ENCODE measurements around the gene COL2A1.
A peak's percentile ranks its signal among the peaks of the same experiment; 100 is the strongest.

The COL2A1 gene

DNA sequence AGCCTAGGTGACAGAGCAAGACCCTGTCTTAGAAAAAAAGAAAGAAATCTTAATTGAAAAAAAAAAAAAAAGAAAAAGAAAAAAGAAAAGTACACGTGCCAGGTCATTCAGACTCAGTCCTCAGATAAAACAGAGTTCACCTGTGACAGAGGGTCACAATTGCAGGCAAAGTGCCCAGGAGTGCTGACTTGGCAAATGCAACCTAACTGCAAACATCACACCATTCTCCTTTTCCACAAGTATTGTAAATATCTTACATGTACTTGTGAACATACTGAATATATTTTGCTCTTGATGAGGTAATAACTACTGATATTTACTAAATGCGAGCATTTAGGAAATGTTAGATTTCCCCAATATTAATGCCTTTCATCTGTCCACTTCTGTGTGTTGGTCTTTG is 9.0 kb upstream of the COL2A1 start:
- no peak for DNase-seq (ENCODE audit: low read depth, low spot score)

DNA sequence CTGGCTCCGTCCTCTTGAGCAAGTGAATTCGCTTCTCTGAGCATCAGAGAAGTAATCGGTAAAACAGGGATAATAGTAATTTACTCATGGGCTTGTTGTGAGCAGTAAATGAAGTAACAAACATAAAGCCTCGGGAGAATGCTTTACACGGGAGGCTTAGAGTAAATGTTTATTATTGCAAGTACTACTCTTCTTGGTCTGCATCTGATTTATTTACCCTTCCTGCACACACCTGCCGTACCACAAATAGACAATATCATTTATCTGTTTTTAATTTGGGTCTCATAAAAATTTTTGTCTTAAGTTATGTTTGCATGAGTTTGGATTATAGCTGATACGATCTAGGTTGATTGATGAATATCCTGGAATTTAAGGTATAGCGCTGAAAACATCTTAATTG is 7.8 kb upstream of the COL2A1 start:
- DNase-seq (ENCODE audit: low read depth, low spot score) = no peak

DNA sequence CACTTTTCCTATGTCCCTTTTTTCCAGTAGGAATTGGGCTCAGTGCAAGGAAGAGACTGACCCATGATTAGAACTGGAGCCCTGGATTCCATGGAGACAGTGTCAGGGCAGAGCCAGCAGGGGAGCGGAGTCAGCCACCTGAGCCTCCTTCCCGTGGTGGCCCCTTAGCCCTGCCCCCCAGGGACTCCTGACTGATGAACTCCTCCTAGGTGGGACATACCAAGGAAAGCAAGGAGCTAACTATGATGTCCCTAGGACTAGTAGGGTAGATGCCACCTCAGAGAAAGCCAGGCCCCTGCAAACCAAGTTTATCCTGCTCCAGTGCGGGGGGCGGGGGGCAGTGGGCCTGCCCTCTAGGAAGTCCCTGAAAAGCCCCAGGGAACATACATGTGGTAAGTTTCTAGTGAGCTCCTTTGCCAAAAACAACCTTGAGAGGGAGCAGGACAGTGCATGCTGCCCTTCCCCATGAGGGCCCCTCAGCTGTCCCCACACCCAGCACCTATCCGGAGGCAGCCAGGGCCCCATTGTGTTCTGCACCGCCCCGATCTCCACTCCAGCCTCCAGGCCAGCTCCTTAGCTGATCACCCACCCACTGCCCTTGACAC is 6.2 kb upstream of the COL2A1 start:
- DNase-seq (ENCODE audit: low read depth, low spot score) = no peak

DNA sequence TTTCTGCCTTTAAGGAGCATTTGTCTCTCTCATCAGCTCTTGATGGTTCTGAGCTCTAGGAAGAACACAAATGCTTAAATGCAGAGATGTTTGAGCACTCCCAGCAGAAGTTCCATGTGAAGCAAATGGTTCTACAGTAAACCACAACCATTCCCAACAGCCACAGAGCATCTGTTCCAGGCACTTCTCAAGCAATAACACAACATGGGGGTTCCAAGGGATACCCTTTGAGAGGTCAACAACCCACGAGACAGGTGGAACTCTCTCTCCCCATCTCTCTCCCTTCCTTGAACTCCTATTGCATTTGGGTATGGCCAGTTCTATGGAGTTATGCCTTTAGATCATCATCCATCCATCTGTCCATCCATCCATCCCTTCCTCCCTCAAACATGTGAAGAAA is 5.2 kb upstream of the COL2A1 start:
- no peak for DNase-seq (ENCODE audit: low read depth, low spot score)

DNA sequence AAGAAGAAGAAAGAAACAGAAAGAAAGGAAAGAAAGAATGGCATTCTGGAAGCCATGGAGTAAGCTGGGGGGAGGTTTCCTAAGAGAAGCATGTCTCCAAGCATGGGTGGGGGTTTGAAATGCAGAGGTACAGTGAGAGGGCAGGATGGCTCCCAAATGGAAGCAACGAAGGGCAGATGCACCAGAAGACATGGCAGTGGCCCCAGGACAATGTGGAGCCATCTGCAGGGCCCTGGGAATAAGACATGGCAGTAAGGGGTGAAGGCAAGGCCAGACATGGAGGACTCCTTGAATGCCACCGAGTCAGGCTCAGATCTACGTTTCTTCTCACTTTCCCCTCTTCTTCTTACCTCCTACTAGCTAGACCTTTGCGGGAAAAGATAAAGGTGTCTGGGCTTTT is 4.7 kb upstream of the COL2A1 start:
- DNase-seq (ENCODE audit: low read depth, low spot score) = no peak

DNA sequence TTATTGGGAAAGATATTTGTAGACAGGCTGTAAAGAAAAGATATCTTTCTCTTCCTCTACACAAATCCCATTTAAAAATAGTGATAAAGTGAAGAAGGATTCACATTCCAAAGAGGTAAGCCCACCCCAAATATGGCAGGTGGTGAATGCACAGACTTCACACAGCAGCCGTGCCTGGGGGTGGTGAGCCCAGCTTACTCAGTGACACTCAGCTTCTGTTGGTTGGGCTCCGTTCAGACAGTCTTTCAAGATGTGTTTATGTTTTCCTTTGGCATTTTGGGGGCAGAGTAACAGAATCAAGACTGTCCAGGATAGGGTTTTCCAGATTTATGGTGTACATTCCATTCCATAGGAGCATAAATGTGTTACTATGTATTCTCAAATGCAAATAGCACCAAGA is 4.1 kb upstream of the COL2A1 start:
- DNase-seq (ENCODE audit: low read depth, low spot score) = no peak

DNA sequence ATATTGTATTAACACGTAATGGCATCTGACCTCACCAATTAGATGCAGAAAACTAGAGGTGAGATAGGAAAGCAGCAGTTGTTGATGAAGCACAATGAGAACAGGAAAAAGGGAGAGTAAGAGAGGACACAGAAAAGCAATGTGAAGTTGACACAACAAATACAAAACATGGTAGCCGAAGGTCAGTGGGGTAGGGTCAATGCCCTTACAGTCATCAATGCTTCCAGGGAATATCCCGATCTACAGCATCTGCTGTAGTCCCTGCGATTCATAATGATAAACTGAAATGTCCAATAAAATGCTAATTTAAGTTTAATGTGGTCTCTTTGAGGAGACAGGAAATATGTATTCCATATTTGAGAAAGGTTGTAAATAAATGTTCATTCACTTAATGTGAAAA is 2.9 kb upstream of the COL2A1 start:
- DNase-seq (ENCODE audit: low read depth, low spot score) = no peak

DNA sequence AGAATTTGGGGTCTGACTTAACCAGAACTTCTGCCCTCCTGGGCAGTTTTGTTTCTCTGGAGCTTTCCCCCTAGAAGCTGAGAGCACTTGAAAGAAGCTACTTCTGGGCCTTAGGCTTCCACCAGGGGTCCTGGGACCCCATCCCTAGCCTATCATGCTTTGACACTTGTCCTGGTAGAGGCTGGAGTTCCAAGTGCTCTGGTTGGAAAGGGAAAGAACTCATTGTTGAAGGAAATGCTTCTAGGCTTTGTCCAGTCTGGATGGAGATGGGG is 1.4 kb upstream of the COL2A1 start:
- no peak for DNase-seq (ENCODE audit: low read depth, low spot score)

DNA sequence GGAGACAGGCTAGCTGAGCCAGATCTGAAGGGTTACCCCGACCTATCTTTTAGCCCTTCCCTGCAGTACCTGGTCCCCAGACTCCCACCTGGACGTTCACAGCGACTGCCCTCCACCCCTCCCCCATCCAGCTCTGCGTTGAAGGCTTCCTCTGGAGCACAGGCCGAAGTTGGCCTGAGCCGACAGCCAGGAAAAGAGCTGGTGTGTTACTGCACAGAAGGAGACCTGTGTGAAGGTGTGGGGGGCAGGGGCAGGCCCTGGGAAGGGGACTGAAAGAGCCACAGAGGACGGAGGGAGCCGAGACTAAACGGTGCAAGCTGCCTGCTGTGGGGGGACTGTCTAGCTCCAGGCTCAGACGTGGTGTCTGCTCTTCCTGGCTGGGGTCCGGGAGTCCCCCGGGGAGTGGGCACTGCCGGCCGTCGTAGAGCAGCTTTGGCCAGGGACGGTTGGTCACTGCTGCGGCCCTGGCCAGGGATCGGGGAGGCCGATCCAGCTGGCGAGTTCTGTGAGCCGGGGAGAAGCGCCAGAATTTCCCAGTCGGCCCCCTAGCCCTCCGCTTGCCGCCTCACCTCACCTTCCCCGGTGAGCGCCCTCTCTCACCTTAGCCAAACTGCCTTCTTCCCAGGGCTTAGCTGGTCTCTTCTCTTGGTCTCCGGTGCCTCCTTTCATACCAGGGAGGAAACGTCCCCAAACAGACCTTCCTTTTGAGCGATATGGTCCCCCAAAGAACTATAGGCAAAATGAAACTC is 899 bp upstream of the COL2A1 start:
- no peak for DNase-seq (ENCODE audit: low read depth, low spot score)

DNA sequence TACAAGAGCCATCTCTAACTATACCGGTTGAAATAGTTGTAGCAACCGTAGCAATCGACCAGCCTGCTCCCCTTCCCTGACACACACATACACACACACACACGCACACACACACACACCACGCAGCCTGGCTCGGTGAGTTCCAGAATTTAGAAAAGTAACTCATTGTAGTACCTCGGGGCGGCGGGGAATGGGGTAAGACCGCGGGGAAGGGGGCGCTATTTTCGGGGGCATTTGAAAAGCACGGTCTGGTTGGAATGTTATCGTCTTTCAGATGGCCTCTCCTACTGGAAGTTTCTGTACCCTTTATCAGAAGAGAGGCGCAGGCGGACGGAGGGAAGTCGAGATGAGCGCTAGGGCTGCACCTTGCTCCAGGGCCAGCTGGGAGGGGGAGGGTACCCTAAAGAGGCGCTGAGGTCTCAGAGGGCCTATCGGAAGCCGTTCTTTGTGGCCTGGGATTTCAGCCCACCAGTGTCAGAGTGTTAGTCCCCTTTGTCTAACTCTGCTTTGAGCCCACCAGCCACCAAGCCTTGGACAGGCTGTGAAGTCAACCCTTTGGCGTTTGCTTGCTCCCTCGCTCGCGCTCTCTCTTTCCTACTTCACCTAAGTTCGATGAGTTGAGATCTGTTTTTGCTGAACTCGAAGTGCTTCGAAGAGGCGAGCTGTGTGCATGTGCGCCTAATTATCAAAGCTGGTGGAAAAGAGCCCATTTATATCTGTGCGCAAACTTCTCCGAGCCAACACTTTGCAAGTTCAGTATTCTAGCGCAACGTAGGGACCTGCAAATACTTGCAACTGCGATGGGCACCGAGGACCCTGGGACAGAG is 837 bp downstream of the COL2A1 start:
- no peak for DNase-seq (ENCODE audit: low read depth, low spot score)

DNA sequence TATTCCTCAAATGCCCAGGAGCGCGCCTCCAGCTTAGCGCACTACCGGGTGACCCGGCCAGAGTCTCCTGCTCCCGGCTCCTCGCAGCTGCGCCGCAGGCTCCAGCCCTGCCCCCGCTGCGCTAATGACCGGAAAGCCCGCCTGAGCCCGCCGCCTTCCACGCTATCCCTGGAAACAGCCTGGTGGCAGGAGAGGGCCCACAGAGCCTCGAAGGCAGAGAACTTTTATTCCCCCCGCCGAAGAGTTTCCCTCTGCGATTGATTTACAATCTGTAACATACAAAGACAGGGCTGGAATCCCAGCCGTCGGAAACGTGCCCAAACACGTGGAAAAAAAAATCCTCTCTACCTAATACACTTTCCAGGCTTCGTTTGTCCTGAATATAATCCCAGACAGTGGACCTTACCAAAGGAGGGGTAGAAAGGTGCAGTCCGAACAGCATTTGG is 1.5 kb downstream of the COL2A1 start:
- no peak for DNase-seq (ENCODE audit: low read depth, low spot score)

DNA sequence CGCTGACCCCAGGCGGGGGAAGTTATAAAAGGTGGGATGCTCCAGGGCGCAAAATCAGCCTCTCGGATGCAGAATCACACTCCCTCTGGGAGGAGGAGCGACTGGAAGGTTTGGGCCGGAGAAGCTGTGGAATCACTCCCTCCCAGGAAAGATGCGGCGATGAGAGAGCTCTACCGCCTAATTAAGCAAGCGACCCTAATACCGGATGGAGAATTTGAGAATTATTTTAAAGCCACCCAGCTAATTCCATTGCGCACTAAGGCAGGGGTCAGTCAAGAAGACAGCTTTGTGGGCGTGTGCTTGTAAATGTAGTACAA is 1.9 kb downstream of the COL2A1 start:
- DNase-seq (ENCODE audit: low read depth, low spot score) = no peak

DNA sequence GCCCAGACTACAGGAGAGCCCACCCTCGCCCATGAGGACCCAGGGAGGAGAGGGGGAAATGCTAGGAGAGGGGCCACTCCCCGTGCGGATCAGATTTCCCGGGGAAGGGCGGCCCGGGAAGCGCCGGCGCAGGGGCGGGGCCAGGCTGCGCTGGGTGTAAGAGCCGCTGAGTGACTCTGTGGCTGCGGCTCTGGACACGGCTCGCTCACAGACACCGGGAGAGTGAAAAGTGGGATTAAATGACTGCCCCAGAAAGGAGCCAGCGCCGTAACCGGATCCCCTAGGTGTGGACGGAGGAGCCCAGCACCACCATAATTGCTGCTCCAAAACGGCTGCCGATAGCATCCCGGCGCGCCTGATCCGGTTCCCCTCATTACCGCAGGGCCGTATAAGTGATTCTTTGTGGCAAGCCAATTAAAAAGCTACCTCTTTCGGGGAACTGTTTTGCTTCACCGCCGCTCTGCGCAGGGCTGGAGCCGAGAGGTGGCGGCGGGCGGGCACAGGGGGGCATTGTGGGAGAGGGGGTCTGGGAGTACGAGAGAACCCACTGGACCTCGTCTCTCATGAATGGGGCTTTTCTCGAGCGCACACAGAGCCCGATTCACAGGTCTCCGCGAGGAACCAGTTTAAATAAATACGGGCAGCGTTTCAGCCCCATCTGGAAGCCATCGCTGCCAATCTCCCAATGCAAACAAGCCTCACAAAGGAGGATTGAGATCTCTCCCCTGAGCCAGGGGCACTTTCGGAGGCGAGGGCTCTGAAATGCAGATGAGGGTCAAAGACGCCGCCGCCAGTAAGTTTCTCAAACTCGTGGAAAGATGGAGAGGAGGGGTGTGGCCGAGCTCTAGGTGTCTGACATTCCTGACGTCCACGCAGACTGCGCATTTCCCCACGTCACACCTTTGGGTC is 2.5 kb downstream of the COL2A1 start:
- DNase-seq (ENCODE audit: low read depth, low spot score) = no peak

DNA sequence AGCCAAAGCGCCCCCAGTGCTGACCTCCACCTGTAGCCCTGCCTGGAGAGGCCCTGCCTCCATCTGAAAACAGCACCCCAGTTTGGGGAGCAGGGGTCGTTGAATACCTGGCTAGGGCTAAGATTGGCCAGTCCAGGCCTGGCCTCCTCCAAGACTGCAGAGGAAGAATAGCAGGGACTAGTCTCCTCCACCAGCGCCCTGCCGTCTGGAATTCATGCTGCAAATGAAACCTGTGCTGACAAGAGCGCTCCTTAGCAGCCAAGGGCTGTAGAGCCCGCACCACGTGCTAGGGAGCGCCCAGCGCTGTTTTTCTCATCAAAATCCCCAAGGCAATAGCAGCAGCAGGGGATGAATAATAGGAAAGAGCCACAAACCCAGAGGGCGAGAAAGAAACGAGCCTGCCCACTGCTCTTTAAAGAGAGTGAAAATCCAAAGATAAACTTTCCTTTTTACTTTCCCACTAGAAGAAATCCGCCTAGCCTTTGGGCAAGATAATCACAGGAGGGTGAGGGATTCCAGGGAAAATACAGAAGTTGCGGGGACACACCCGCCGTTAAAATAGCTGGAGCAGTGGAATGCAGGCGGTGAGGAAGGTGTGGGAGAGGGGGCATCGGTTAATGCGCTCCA is 3.3 kb downstream of the COL2A1 start:
- DNase-seq (ENCODE audit: low read depth, low spot score) = peak; percentile 40

DNA sequence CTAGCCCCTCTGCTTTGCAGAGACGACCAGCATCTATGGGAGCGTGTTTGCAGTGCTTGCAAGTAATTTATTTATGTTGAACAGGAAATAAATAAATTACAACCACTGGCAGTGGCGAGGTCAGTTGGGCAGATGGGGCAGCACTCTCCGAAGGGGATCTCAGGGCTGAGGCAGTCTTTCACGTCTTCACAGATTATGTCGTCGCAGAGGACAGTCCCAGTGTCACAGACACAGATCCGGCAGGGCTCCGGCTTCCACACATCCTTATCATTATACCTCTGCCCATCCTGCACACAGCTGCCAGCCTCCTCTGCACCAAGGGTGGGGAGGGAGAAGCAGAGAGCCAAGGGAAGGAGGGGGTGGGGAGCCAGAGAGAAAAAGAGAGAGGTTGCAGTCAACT is 4.5 kb downstream of the COL2A1 start:
- DNase-seq (ENCODE audit: low read depth, low spot score) = no peak

DNA sequence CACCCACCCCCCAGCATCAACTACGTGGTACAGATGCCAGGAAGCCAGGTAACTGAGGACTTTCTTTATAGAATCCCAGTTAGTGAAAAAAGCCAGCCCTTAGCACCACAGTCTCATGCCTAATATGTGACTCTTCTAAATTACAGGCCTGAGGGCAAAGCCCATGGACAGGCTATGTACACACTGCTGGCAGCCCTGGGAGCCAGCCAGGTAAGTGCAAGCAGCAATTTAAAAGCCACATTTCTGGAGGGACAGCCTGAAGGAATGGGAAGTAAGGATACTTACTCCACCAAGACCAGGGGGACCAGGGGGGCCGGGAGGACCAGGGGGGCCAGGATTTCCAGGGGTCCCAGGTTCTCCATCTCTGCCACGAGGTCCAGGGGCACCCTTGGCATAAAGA is 7.0 kb downstream of the COL2A1 start:
- no peak for DNase-seq (ENCODE audit: low read depth, low spot score)

DNA sequence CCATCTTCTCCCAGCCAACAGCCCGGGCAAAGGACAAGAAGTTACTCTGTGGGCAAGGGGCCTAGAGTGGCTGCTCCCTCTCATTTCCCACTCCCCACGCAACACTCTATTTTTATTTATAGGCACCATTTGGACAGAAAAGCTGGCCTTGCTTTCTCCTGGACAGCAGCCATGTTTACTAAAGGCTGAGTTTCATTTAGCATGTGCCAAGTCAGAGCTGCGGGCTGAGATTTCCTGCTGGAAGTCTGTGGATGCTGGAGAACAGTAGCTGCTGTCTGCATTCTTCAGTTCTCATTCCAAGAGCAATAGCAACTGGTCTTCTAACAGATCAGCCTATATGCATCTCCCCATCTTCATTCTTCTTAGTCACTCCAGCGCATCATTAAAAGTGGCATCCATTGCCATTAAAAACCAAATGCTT is 8.3 kb downstream of the COL2A1 start:
- no peak for DNase-seq (ENCODE audit: low read depth, low spot score)

DNA sequence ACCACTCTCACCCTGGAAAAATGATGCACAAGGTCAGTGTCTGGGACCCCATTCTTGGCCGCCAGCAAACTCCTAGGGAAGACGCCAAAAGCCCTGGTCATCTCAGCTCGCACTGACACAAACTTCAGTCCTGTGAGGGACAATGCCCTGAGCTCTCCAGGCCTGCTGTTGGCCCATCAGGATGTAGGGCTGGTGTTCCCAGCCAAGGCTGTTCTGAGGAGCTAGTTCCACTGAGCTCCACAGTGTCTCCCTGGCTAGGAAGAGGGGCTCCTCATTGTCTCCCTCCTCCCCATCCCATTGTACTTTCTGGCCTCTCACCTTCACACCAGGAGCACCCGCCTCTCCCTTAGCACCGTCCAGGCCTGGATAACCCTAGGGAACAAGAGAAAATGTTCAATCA is 10.8 kb downstream of the COL2A1 start:
- no peak for DNase-seq (ENCODE audit: low read depth, low spot score)

DNA sequence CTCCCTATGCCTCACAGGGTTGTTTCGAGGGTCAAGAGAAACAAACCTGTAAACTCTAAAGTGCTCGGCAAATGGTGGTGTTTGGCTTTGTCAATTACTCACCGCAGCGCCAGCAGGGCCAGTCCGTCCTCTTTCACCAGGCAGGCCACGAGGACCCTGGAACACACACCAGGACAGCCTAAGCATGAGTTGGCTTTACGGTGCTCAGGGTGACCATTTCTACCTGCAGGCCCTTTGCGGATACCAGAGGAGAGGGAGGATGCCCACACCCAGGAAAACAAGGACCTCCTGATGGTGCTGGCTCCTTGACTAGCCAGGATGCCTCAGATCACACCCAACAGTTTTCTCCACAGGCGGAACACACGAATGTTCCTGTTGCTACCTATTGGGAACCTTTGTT is 11.5 kb downstream of the COL2A1 start:
- DNase-seq (ENCODE audit: low read depth, low spot score) = no peak

DNA sequence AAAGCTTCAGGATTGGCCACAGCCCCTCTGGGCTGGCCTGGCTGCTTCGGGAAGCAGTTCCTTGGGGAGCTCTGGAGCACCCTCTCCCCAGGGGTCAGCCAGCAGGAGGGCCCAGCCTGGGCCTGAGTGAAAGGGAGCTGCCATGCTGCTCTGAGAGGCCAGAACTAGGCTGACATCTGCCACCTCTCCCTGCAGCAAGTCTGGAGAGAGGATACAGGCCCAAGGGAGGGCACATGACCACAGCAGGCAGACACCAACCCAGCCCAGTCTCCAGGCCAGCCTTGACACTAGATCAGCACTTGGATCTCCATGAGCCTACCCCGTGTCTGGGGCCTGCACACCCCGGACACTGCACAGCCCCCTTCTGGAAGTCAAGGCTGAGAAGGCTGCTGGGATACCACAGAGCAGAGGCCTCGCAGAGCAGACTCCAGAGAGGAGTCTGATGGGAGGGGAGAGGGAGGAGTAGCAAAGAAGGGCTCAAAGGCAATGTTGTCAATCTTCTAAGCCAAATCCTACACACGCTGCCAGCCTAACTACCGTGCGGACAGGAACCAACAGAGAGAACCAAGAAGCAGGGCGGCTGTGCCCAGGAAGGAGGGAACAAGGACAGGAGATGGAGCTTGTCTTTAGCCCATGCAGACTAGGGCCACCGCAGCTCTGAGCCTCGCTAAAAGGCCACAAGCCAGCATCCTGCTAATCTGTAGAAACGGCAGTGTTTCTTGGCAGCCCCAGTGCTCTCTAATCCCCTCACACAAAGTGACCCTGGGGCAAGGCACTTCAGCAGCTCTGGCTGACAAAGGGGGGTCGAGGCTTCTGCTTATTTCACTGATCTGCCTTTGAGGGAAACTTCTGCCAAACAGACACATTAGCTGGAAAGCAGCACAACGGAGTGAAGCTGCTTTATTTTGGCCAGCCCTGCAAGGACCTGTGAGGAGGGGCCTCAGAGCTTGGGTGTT is 12.9 kb downstream of the COL2A1 start:
- DNase-seq (ENCODE audit: low read depth, low spot score) = no peak

Data from iPS DF 19.7 (cell line).